Measurements from ENCODE around the gene ROR2.

ROR2 gene

GRCh38 chr9:91789941-91790340 is 160.1 kb downstream of the ROR2 start:
- DNase-seq: no peak

GRCh38 chr9:91787931-91788330 is 162.1 kb downstream of the ROR2 start:
- DNase-seq: no peak

GRCh38 chr9:91786132-91786896 is 163.7 kb downstream of the ROR2 start:
- DNase-seq: no peak

DNA sequence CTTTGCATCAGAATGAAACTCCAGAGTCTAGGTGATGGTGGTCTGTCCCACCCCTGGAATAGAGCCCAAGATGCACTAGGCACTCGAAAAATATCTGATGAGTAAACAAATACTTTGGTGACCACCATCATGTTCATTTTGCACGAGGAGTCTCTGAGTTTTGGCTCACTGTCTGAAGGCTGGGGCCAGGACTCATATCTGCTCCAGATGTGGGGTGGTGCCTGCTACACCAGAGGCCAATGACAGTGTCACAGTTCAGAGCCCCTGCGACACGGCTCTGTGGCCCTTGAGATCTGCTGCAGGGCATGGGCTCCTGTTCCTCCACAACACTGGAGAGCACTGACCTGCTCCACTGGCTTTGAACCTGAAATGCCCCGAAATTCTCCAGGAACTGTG is 164.6 kb downstream of the ROR2 start:
- no peak for DNase-seq

GRCh38 chr9:91784673-91785446 is 165.2 kb downstream of the ROR2 start:
- DNase-seq: no peak

DNA sequence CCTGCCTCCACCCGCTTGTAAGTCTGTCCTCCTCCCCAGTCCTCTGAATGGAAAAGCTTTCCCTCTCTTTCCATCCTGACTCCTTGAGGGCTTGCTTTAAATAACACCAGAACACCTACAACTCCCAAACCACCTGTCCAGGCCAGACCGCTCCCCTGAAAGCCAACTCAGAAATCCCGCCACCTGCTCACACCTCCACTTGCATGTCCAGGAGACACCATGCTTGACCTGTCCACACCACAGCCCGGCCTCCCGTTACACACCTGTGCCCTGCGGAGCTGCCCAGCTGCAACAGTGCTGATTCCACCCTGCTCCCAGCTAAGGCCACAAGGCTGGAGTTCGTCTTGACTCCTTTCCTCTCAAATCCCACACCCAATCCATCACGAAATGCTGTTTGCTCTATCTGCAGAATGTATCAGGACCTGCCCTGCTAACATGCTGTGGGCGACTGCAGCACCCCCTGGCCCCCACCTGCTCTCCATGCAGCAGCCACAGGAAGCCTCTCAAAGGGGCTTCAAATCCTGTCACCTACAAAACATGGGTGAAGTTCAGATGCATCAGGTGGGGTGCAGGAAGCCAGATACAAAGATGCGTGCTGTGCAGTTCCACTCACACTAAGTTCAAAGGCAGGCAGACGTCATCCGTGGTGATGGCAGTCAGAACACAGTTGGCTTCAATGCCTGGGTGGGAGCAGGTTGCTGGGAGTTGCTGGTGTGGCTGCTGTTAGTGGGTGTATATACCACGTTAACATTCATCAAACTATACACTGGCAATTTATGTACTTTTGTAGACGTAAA is 166.0 kb downstream of the ROR2 start:
- no peak for DNase-seq

DNA sequence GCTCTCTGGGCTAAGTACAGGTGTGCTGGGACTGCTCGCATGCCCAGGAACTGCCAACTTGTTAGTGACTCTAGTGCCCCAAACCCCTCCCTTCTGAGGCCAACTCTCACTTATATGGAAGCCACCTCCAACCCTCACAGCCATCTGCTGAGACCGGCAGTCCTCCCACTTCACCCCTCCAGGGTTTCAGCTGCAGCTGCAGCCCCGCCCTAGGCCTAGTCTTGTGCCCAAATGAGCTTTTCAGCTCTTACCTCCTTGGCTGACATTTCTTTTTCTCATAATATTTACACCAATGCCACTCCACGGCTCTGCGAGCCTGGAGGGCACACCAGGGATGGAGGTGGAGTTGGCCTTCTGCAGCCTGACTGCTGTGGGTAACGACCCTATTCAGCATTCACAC is 166.6 kb downstream of the ROR2 start:
- no peak for DNase-seq

- no peak for DNase-seq
These were observed 167.3 kb downstream of the ROR2 start for GRCh38 chr9:91782708-91783214.

DNA sequence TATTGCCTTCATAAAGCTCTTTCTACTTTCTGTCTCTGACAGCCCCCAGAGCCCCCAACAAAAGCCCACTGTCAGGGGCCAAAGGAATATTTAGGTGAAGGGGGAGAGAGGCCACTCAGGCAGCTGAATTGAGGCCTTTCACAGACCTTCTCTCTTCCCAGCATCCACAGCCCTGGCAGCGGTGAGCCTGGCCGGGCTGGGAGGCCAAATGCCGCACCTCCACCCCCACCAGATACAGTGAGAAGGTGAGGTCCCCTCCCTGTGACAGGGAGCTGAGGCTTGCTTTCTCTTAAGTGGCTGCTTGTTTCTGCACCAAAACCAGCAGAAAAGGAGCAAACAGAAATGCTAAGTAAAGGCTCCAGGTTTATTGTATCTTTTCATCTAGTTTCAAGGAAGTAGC is 168.1 kb downstream of the ROR2 start:
- DNase-seq: peak; percentile 57

DNA sequence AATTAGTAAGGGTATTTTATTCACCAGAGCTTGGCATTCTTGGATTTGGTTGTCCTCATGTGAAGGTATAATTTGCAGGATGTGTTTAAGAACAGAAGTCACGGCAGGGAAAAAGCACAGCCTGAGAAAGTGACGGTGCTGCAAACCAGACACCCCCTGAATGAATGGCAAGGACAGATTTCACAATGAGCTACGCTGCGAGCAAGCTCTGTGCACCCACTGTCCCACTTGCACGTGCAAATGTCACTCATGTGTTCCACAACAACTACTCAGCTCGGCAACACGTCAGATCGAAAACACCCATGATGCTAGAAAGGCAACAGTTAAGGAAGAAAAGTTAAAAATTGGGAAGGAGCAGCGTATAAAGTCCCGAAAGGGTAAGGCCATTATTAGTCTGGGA is 168.9 kb downstream of the ROR2 start:
- DNase-seq: no peak

DNA sequence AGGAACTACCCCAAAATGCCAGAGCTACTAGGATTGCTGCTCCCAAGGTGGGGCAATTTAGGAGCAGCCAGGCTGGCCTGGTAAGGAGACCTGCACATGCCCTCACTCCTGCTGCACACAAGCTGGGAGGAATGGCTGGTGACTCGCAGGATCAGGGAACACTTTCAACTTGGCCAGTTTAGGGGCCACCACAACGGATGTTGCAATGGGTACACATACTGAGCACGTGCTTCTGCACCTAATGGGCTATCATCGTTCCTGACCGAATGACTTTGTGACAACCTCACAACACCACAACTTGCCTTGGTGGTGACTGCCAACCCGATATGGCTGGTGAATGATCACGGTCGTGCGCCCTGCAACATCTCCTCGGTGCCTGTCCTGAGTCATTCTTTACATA is 172.0 kb downstream of the ROR2 start:
- no peak for DNase-seq

DNA sequence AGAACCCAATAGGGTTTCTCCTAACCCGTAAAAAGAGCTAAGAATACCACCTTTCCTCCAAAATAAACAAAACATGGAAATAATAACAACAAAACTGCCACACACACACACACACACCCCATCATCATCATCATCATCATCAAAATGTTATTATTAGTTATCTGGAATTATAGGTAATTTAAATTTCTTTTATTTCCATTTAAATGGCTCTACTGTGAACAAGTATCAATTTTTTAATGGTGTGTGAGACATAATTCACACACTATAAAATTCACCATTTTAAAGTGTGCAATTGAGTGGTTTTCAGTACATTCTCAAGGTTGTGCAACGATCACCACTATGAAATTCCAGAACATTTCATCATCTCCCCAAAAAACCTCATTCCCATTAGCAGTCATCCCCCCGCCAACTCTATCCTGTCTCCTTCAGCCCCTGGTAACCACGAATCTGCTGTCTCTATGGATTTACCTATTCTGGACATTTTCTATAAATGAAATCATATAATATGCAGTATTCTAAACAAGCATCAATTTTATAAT is 172.7 kb downstream of the ROR2 start:
- DNase-seq: no peak

GRCh38 chr9:91776409-91777291 is 173.4 kb downstream of the ROR2 start:
- no peak for DNase-seq

DNA sequence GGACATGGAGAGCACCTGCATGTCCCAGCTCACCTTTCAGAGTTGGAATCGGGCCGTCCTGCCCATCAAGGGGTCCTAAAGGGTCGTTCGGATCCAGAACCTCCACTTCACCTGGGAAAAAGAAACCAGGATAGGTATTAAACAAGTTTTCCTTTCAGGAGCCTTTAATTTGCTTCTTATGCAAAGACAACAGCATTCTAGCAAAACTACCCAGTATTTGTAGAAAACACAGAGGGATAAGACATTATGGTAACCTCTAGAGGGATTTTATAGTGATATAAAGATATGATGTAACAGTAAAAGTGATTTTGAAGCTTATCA is 174.4 kb downstream of the ROR2 start:
- no peak for DNase-seq

DNA sequence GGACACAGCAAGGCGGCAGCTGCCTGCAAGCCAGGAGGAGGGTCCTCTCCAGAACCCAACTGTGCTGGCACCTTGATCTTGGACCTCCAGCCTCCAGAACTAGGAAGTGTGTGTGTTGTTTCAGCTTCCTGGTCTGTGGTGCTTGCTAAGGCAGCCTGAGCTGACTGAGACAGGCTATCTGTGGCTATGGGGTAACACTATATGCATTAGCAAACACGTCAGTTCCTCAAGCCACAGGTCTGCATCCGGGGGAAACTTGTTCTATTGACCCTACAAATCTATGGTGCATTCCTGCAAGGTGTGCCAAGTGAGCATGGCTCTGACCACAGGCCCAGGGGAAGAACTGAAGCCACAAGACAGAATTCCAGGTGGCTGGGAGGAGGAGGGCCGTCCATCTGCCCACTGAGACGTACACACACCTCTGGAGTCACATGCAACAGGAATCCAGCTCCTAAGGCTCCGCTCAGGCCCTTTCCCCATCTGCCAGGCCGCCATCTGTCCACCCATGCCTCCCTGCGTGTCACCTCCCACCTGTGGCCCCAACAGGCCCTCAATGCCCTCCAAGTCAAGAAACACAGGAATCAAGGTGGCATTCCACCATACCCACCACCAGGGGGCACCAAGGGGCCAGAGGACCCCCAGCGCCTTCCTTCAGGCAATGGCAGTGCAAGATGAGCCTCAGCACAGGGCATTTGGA is 174.9 kb downstream of the ROR2 start:
- peak; percentile 81 for DNase-seq

DNA sequence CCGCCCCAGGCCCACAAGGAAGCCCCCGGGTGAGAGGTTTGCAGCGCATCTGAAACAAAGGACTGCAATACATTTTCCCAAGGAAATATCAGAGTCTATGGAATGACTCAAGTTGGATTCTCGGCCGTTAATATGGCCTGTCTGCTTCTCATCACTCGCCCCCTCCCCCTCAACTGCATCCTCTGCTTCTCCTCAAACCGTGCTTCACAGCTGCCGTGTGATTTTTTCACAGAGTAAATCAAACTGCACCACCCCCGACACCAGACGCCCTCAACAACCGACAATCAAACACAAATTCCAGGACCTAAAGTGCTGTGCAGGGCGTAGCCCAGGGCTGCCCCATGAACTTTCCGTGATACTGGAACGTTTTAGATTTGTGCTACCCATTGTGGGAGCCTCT is 176.9 kb downstream of the ROR2 start:
- DNase-seq: no peak

GRCh38 chr9:91771864-91772263 is 178.2 kb downstream of the ROR2 start:
- DNase-seq: no peak

DNA sequence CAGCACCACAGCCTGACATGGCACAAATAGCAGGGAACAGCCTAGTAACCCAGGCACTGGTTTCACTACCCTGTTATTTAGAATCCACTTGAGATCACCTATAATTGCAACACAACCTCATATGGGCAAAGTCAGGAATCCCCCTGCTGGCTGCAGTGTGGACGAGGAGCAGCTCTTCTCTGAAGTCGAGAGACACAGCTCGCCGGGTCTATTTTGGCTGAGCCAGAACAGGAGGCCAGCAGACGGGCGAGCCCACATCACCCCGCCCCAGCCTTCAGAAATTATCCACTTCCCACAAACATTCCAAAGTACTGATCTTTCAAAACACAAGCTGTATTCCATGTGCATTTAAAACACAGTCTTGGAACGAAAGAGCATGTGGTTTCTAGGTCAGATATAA is 179.0 kb downstream of the ROR2 start:
- DNase-seq: peak; percentile 85

- no peak for DNase-seq
These were observed 179.8 kb downstream of the ROR2 start for GRCh38 chr9:91770229-91770628.

- DNase-seq: no peak
These were observed 180.8 kb downstream of the ROR2 start for GRCh38 chr9:91768977-91769916.

All from left hindlimb (tissue), 1 donor.